ENCODE measurements around the gene ISY1.
"Not testable (repeated sequence)": the region's sequence is repeated elsewhere in the genome, so short reads cannot be mapped to it uniquely, and the experiment has no call there.

ISY1 gene

GRCh38 chr3:129104498-129105079 lies 56.3 kb downstream of the ISY1 start:
- no peak for TF ChIP-seq CTCF (IDR thresholded peaks at IDR 0.05; ENCODE audit: insufficient read depth, low read length, missing control alignments)
- no peak for DNase-seq (ENCODE audit: low read depth, low spot score)
- no peak overlapping the region for H3K4me3 ChIP-seq (ENCODE audit: low read depth, low read length)
- CTCF ChIA-PET: interaction anchor here (1.2 kb wide), 1 partner anchor 141 kb away, joined by 3 read pairs; no protein-coding TSS in a partner anchor
- POLR2A ChIA-PET: no interaction called here

GRCh38 chr3:129104051-129104450 lies 56.8 kb downstream of the ISY1 start:
- ChIA-PET CTCF (interaction anchor here (1.1 to 1.2 kb wide), 2 partner anchors 59 to 142 kb away, joined by 3 read pairs; no protein-coding TSS in a partner anchor), POLR2A (no interaction called here)
- no peak overlapping the region for H3K4me3 ChIP-seq (ENCODE audit: low read depth, low read length)
- no peak for DNase-seq (ENCODE audit: low read depth, low spot score)
- no peak for TF ChIP-seq CTCF (IDR thresholded peaks at IDR 0.05; ENCODE audit: insufficient read depth, low read length, missing control alignments)

GRCh38 chr3:129103296-129103695 lies 57.6 kb downstream of the ISY1 start:
- ChIA-PET CTCF (interaction anchor here (1.1 kb wide), 1 partner anchor 59 kb away, joined by 3 read pairs; no protein-coding TSS in a partner anchor), POLR2A (no interaction called here)
- TF ChIP-seq CTCF (IDR thresholded peaks at IDR 0.05; ENCODE audit: insufficient read depth, low read length, missing control alignments): no peak
- DNase-seq (ENCODE audit: low read depth, low spot score): no peak
- H3K4me3 ChIP-seq (ENCODE audit: low read depth, low read length): no peak overlapping the region

GRCh38 chr3:129101370-129102138 lies 59.3 kb downstream of the ISY1 start:
- CTCF ChIA-PET: interaction anchor here (0.6 to 2.0 kb wide), 5 partner anchors 49 to 143 kb away, joined by 3 to 10 read pairs (median 4); no protein-coding TSS in a partner anchor
- no peak for DNase-seq (ENCODE audit: low read depth, low spot score)
- no peak overlapping the region for H3K4me3 ChIP-seq (ENCODE audit: low read depth, low read length)
- no peak for TF ChIP-seq CTCF (IDR thresholded peaks at IDR 0.05; ENCODE audit: insufficient read depth, low read length, missing control alignments)
- POLR2A ChIA-PET: no interaction called here

- no peak for DNase-seq (ENCODE audit: low read depth, low spot score)
- ChIA-PET POLR2A (no interaction called here), CTCF (interaction anchor here (2.0 kb wide), 1 partner anchor 47 kb away, joined by 10 read pairs; no protein-coding TSS in a partner anchor)
- no peak for TF ChIP-seq CTCF (IDR thresholded peaks at IDR 0.05; ENCODE audit: insufficient read depth, low read length, missing control alignments)
- no peak overlapping the region for H3K4me3 ChIP-seq (ENCODE audit: low read depth, low read length)
These were observed 60.6 kb downstream of the ISY1 start for GRCh38 chr3:129100274-129100673.

GRCh38 chr3:129095285-129095684 lies 65.6 kb downstream of the ISY1 start:
- H3K4me3 ChIP-seq (ENCODE audit: low read depth, low read length): no peak overlapping the region
- TF ChIP-seq CTCF (IDR thresholded peaks at IDR 0.05; ENCODE audit: insufficient read depth, low read length, missing control alignments): no peak
- CTCF ChIA-PET: interaction anchor here (2.1 to 2.8 kb wide), 2 partner anchors 42 to 125 kb away, joined by 7 to 8 read pairs; no protein-coding TSS in a partner anchor
- POLR2A ChIA-PET: interaction anchor here (0.9 kb wide), 1 partner anchor 24 kb away, joined by 3 read pairs; no protein-coding TSS in a partner anchor
- DNase-seq (ENCODE audit: low read depth, low spot score): no peak

- POLR2A ChIA-PET; H3K4me3 ChIP-seq (ENCODE audit: low read depth, low read length); DNase-seq (ENCODE audit: low read depth, low spot score); CTCF ChIA-PET: not testable (repeated sequence)
These were observed 72.6 kb downstream of the ISY1 start for GRCh38 chr3:129088312-129088711.

GRCh38 chr3:129087904-129088303 lies 73.0 kb downstream of the ISY1 start:
- CTCF ChIA-PET; DNase-seq (ENCODE audit: low read depth, low spot score); H3K4me3 ChIP-seq (ENCODE audit: low read depth, low read length); POLR2A ChIA-PET: not testable (repeated sequence)
